Calu3 (cell line): ENCODE results near the gene ELAVL3. TPM values are rescaled to one million over a fixed set of nuclear protein-coding genes. Genes with fewer than 3 reads are reported as not detected.

Experiments used
- BruUV-seq: library from RNA; stranded (reverse); fragments of 400-500 nt; replicated peaks from 2 replicates; lab custom pipeline; 2021; lab: Mats Ljungman, UMichigan
- CTCF ChIA-PET: fragments of 300-600 bp; sonication (Branson Sonifier 250); formaldehyde crosslinking; loops from one replicate; lab custom pipeline; 2022; ENCODE audit warnings: antibody characterized with exemption; lab: Charles Lee
- DNase-seq: peaks from one replicate; pipeline ENCODE4 v3.0.0; 2022
- H3K27ac Mint-ChIP-seq: one replicate; pipeline ENCODE4 v1.8.0; 2022; ENCODE audit warnings: mixed read lengths; ENCODE audit not compliant: unreplicated experiment
- H3K27me3 Mint-ChIP-seq: one replicate; pipeline ENCODE4 v1.8.0; 2022; ENCODE audit warnings: mixed read lengths; ENCODE audit not compliant: unreplicated experiment
- H3K36me3 Mint-ChIP-seq: one replicate; pipeline ENCODE4 v1.8.0; 2022; ENCODE audit warnings: mild to moderate bottlenecking, moderate library complexity, mixed read lengths; ENCODE audit not compliant: insufficient read depth, unreplicated experiment
- H3K4me1 Mint-ChIP-seq: one replicate; pipeline ENCODE4 v1.8.0; 2022; ENCODE audit warnings: mild to moderate bottlenecking, low read depth, mixed read lengths; ENCODE audit not compliant: unreplicated experiment
- H3K4me3 Mint-ChIP-seq: one replicate; pipeline ENCODE4 v1.8.0; 2022; ENCODE audit warnings: mild to moderate bottlenecking, low read depth, moderate library complexity, mixed read lengths; ENCODE audit not compliant: unreplicated experiment
- H3K9me3 Mint-ChIP-seq: one replicate; pipeline ENCODE4 v1.8.0; 2022; ENCODE audit warnings: low read depth, mixed read lengths; ENCODE audit not compliant: unreplicated experiment
- CTCF ChIP-seq: fragments of 200-600 bp; IDR thresholded peaks from one replicate; pipeline ENCODE4 v1.8.0; 2022; ENCODE audit warnings: antibody characterized with exemption; ENCODE audit not compliant: unreplicated experiment
- intact Hi-C: fragments of 100-400 bp; cut with micrococcal nuclease; formaldehyde crosslinking; loops from one replicate; pipeline ENCODE4 v1.10.0; 2022; ENCODE audit not compliant: unreplicated experiment
- total RNA-seq: library from RNA; stranded (reverse); gene quantifications from 2 replicates; pipeline ENCODE4 v1.2.3, GENCODE V29; 2022

The ELAVL3 gene
- total RNA-seq, 1 experiment from 2014 or later, result not detected

- no peaks in the 10 kb centered on the region for H3K4me1 Mint-ChIP-seq
- H3K4me3 Mint-ChIP-seq, result no peak overlapping the region
- no peak overlapping the region for H3K27ac Mint-ChIP-seq
- H3K36me3 Mint-ChIP-seq, result peaks cover 20% of the 10 kb centered on the region
- no peaks in the 10 kb centered on the region for H3K27me3 Mint-ChIP-seq
- intact Hi-C loops, result loop anchor here (10.0 kb wide), 1 partner anchor 154 kb away; the partner anchor contains the start of gene TSPAN16
- no peak for DNase-seq
- no TSS peak for BruUV-seq
- no peaks in the 10 kb centered on the region for H3K9me3 Mint-ChIP-seq
- TF ChIP-seq CTCF, result no peak
- CTCF ChIA-PET, result no interaction called here
Observed at GRCh38 chr19:11448410-11448809, 32.4 kb downstream of the ELAVL3 start.

- no peaks in the 10 kb centered on the region for H3K27me3 Mint-ChIP-seq
- no TSS peak for BruUV-seq
- CTCF ChIA-PET, result no interaction called here
- no peak for DNase-seq
- H3K4me3 Mint-ChIP-seq, result no peak overlapping the region
- H3K4me1 Mint-ChIP-seq, result no peaks in the 10 kb centered on the region
- intact Hi-C loops, result loop anchor here (10.0 kb wide), 1 partner anchor 153 kb away; the partner anchor contains the start of gene TSPAN16
- no peak overlapping the region for H3K27ac Mint-ChIP-seq
- TF ChIP-seq CTCF, result no peak
- peaks cover 20% of the 10 kb centered on the region for H3K36me3 Mint-ChIP-seq
- H3K9me3 Mint-ChIP-seq, result no peaks in the 10 kb centered on the region
Observed at GRCh38 chr19:11447347-11448262, 33.2 kb downstream of the ELAVL3 start.

- intact Hi-C loops, result loop anchor here (10.0 kb wide), 1 partner anchor 152 kb away; the partner anchor contains the start of gene TSPAN16
- TF ChIP-seq CTCF, result peak; percentile 45
- Mint-ChIP-seq H3K27me3 (no peaks in the 10 kb centered on the region), H3K4me3 (no peak overlapping the region), H3K9me3 (no peaks in the 10 kb centered on the region), H3K4me1 (no peaks in the 10 kb centered on the region), H3K36me3 (peaks cover 20% of the 10 kb centered on the region), H3K27ac (no peak overlapping the region)
- no TSS peak for BruUV-seq
- DNase-seq, result peak; percentile 60
- CTCF ChIA-PET, result no interaction called here
Observed at GRCh38 chr19:11446652-11447301, 34.1 kb downstream of the ELAVL3 start.

- intact Hi-C loops, result loop anchor here (10.0 kb wide), 1 partner anchor 151 kb away; the partner anchor contains the start of gene TSPAN16
- CTCF ChIA-PET, result no interaction called here
- no peak overlapping the region for H3K4me3 Mint-ChIP-seq
- DNase-seq, result no peak
- H3K27ac Mint-ChIP-seq, result no peak overlapping the region
- no TSS peak for BruUV-seq
- no peaks in the 10 kb centered on the region for H3K9me3 Mint-ChIP-seq
- H3K36me3 Mint-ChIP-seq, result peaks cover 21% of the 10 kb centered on the region
- no peaks in the 10 kb centered on the region for H3K4me1 Mint-ChIP-seq
- H3K27me3 Mint-ChIP-seq, result no peaks in the 10 kb centered on the region
- no peak for TF ChIP-seq CTCF
Observed at GRCh38 chr19:11446271-11446651, 34.6 kb downstream of the ELAVL3 start.
